Measurements from ENCODE around the gene CPAMD8.
"Not testable (repeated sequence)": the region's sequence is repeated elsewhere in the genome, so short reads cannot be mapped to it uniquely, and the experiment has no call there.

Gene CPAMD8

GRCh38 chr19:16996838-16997490 lies 29.6 kb downstream of the CPAMD8 start:
- not testable (repeated sequence) for DNase-seq

GRCh38 chr19:16988661-16989060 lies 37.9 kb downstream of the CPAMD8 start:
- DNase-seq: no peak

GRCh38 chr19:16985403-16985802 lies 41.2 kb downstream of the CPAMD8 start:
- DNase-seq: no peak

- DNase-seq: not testable (repeated sequence)
Observed at GRCh38 chr19:16982586-16982985, 44.0 kb downstream of the CPAMD8 start.

GRCh38 chr19:16978839-16979802 lies 47.5 kb downstream of the CPAMD8 start:
- DNase-seq: no peak

GRCh38 chr19:16978156-16978555 lies 48.5 kb downstream of the CPAMD8 start:
- no peak for DNase-seq

GRCh38 chr19:16977306-16977705 lies 49.3 kb downstream of the CPAMD8 start:
- DNase-seq: no peak

- DNase-seq: no peak
Observed at GRCh38 chr19:16976446-16976845, 50.2 kb downstream of the CPAMD8 start.

- no peak for DNase-seq
Observed at GRCh38 chr19:16970821-16971220, 55.8 kb downstream of the CPAMD8 start.

GRCh38 chr19:16969135-16969534 lies 57.5 kb downstream of the CPAMD8 start:
- peak; percentile 38 for DNase-seq

- not testable (repeated sequence) for DNase-seq
Observed at GRCh38 chr19:16960996-16961822, 65.4 kb downstream of the CPAMD8 start.

GRCh38 chr19:16958277-16958676 lies 68.3 kb downstream of the CPAMD8 start:
- DNase-seq: not testable (repeated sequence)

- no peak for DNase-seq
Observed at GRCh38 chr19:16957855-16958254, 68.8 kb downstream of the CPAMD8 start.

- DNase-seq: no peak
Observed at GRCh38 chr19:16957151-16957701, 69.4 kb downstream of the CPAMD8 start.

- DNase-seq: no peak
Observed at GRCh38 chr19:16955161-16955560, 71.4 kb downstream of the CPAMD8 start.

GRCh38 chr19:16952046-16952445 lies 74.6 kb downstream of the CPAMD8 start:
- DNase-seq: no peak

GRCh38 chr19:16951529-16951928 lies 75.1 kb downstream of the CPAMD8 start:
- no peak for DNase-seq

GRCh38 chr19:16949496-16950023 lies 77.0 kb downstream of the CPAMD8 start:
- no peak for DNase-seq

GRCh38 chr19:16946951-16947940 lies 79.4 kb downstream of the CPAMD8 start:
- DNase-seq: no peak

GRCh38 chr19:16945762-16946465 lies 80.7 kb downstream of the CPAMD8 start:
- DNase-seq: no peak

- no peak for DNase-seq
Observed at GRCh38 chr19:16945364-16945714, 81.3 kb downstream of the CPAMD8 start.
